Neural progenitor cell (in vitro differentiated cells): ENCODE data around the gene LGALSL.

Source experiments
- CTCF ChIP-seq: fragments of 200-600 bp; sonication (generic); IDR thresholded peaks from 2 replicates; pipeline ENCODE4 v1.5.1; 2017; ENCODE audit warnings: antibody characterized with exemption, mild to moderate bottlenecking
- EZH2 ChIP-seq: fragments of 200-600 bp; sonication (generic); IDR thresholded peaks from 2 replicates; pipeline ENCODE4 v1.6.1; 2017; ENCODE audit warnings: antibody characterized with exemption, mild to moderate bottlenecking, moderate library complexity

GRCh38 chr2:64491426-64491825, 37.5 kb downstream of the LGALSL start:
- TF ChIP-seq CTCF (no peak), EZH2 (no peak)
